ENCODE results near the gene AQP2. TPM values are rescaled to one million over a fixed set of nuclear protein-coding genes. Genes with fewer than 3 reads are reported as not detected.
A peak's percentile ranks its signal among the peaks of the same experiment; 100 is the strongest.

AQP2 gene
- total and polyA plus RNA-seq, 2 experiments from 2014 or later: 0.07 TPM; not detected in 1

GRCh38 chr12:49917166-49917787 lies 33.3 kb upstream of the AQP2 start:
- no peaks in the 10 kb centered on the region for H3K36me3 Mint-ChIP-seq (ENCODE audit: low read depth)
- H3K79me2 ChIP-seq (replicated peaks; ENCODE audit: insufficient read depth): no peaks in the 10 kb centered on the region
- peaks cover 8% of the 10 kb centered on the region for H3K27me3 Mint-ChIP-seq (ENCODE audit: insufficient read depth, low read depth, poor library complexity)
- no peaks in the 10 kb centered on the region for H3K27me3 ChIP-seq (ENCODE audit: insufficient read depth)
- no peaks in the 10 kb centered on the region for H4K20me1 ChIP-seq (replicated peaks; ENCODE audit: insufficient read depth)
- no peak overlapping the region for H3K4me3 ChIP-seq
- H3K4me2 ChIP-seq: no peak overlapping the region
- peaks cover 4% of the 10 kb centered on the region; the same call in 1 of the 2 replicates for H3F3A ChIP-seq (replicated peaks; ENCODE audit: low read depth)
- no peak for DNase-seq (ENCODE audit: low spot score)
- no peak overlapping the region for H3K27ac ChIP-seq (ENCODE audit: low read depth)
- no peaks in the 10 kb centered on the region for H3K4me1 ChIP-seq (ENCODE audit: insufficient read depth)
- no peak for TF ChIP-seq EZH2 (IDR thresholded peaks at IDR 0.05; ENCODE audit: low read depth, unreplicated experiment)
- TF ChIP-seq CTCF (conservative IDR thresholded peaks at IDR 0.05; ENCODE audit: low read depth in 2 of 2): no peak
- TF ChIP-seq NANOG (IDR thresholded peaks at IDR 0.05; ENCODE audit: borderline replicate concordance): no peak
- no peak for TF ChIP-seq EZH2phosphoT487 (IDR thresholded peaks at IDR 0.05; ENCODE audit: unreplicated experiment)
- TF ChIP-seq, protein P1, sequence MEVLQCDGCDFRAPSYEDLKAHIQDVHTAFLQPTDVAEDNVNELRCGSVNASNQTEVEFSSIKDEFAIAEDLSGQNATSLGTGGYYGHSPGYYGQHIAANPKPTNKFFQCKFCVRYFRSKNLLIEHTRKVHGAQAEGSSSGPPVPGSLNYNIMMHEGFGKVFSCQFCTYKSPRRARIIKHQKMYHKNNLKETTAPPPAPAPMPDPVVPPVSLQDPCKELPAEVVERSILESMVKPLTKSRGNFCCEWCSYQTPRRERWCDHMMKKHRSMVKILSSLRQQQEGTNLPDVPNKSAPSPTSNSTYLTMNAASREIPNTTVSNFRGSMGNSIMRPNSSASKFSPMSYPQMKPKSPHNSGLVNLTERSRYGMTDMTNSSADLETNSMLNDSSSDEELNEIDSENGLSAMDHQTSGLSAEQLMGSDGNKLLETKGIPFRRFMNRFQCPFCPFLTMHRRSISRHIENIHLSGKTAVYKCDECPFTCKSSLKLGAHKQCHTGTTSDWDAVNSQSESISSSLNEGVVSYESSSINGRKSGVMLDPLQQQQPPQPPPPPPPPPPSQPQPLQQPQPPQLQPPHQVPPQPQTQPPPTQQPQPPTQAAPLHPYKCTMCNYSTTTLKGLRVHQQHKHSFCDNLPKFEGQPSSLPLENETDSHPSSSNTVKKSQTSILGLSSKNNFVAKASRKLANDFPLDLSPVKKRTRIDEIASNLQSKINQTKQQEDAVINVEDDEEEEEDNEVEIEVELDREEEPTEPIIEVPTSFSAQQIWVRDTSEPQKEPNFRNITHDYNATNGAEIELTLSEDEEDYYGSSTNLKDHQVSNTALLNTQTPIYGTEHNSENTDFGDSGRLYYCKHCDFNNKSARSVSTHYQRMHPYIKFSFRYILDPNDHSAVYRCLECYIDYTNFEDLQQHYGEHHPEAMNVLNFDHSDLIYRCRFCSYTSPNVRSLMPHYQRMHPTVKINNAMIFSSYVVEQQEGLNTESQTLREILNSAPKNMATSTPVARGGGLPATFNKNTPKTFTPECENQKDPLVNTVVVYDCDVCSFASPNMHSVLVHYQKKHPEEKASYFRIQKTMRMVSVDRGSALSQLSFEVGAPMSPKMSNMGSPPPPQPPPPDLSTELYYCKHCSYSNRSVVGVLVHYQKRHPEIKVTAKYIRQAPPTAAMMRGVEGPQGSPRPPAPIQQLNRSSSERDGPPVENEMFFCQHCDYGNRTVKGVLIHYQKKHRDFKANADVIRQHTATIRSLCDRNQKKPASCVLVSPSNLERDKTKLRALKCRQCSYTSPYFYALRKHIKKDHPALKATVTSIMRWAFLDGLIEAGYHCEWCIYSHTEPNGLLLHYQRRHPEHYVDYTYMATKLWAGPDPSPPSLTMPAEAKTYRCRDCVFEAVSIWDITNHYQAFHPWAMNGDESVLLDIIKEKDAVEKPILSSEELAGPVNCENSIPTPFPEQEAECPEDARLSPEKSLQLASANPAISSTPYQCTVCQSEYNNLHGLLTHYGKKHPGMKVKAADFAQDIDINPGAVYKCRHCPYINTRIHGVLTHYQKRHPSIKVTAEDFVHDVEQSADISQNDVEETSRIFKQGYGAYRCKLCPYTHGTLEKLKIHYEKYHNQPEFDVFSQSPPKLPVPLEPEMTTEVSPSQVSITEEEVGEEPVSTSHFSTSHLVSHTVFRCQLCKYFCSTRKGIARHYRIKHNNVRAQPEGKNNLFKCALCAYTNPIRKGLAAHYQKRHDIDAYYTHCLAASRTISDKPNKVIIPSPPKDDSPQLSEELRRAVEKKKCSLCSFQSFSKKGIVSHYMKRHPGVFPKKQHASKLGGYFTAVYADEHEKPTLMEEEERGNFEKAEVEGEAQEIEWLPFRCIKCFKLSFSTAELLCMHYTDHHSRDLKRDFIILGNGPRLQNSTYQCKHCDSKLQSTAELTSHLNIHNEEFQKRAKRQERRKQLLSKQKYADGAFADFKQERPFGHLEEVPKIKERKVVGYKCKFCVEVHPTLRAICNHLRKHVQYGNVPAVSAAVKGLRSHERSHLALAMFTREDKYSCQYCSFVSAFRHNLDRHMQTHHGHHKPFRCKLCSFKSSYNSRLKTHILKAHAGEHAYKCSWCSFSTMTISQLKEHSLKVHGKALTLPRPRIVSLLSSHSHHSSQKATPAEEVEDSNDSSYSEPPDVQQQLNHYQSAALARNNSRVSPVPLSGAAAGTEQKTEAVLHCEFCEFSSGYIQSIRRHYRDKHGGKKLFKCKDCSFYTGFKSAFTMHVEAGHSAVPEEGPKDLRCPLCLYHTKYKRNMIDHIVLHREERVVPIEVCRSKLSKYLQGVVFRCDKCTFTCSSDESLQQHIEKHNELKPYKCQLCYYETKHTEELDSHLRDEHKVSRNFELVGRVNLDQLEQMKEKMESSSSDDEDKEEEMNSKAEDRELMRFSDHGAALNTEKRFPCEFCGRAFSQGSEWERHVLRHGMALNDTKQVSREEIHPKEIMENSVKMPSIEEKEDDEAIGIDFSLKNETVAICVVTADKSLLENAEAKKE (CRISPR knock-in tag; IDR thresholded peaks at IDR 0.05): no peak
- TF ChIP-seq, protein P2, sequence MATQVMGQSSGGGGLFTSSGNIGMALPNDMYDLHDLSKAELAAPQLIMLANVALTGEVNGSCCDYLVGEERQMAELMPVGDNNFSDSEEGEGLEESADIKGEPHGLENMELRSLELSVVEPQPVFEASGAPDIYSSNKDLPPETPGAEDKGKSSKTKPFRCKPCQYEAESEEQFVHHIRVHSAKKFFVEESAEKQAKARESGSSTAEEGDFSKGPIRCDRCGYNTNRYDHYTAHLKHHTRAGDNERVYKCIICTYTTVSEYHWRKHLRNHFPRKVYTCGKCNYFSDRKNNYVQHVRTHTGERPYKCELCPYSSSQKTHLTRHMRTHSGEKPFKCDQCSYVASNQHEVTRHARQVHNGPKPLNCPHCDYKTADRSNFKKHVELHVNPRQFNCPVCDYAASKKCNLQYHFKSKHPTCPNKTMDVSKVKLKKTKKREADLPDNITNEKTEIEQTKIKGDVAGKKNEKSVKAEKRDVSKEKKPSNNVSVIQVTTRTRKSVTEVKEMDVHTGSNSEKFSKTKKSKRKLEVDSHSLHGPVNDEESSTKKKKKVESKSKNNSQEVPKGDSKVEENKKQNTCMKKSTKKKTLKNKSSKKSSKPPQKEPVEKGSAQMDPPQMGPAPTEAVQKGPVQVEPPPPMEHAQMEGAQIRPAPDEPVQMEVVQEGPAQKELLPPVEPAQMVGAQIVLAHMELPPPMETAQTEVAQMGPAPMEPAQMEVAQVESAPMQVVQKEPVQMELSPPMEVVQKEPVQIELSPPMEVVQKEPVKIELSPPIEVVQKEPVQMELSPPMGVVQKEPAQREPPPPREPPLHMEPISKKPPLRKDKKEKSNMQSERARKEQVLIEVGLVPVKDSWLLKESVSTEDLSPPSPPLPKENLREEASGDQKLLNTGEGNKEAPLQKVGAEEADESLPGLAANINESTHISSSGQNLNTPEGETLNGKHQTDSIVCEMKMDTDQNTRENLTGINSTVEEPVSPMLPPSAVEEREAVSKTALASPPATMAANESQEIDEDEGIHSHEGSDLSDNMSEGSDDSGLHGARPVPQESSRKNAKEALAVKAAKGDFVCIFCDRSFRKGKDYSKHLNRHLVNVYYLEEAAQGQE (IDR thresholded peaks at IDR 0.05; ENCODE audit: unreplicated experiment): no peak
- TF ChIP-seq ZNF331 (CRISPR knock-in tag; IDR thresholded peaks at IDR 0.05; ENCODE audit: low read depth): no peak
- no peak for TF ChIP-seq CREB1 (CRISPR knock-in tag; IDR thresholded peaks at IDR 0.05; ENCODE audit: low read depth)
- TF ChIP-seq JUNB (IDR thresholded peaks at IDR 0.05; ENCODE audit: unreplicated experiment): no peak
- TF ChIP-seq ZNF114 (CRISPR knock-in tag; IDR thresholded peaks at IDR 0.05): no peak
- TF ChIP-seq ETS1 (IDR thresholded peaks at IDR 0.05): no peak
- TF ChIP-seq STAT1 (IDR thresholded peaks at IDR 0.05; ENCODE audit: unreplicated experiment): no peak
- TF ChIP-seq POLR2AphosphoS5 (IDR thresholded peaks at IDR 0.05; ENCODE audit: low read depth): no peak
- ATAC-seq: no peak
- peak overlapping the region; percentile 52; the same call in 1 of the 2 replicates for H2AFZ ChIP-seq
- no peak overlapping the region; the same call in 2 of the 3 replicates for H3K4me3 Mint-ChIP-seq
- H3K9me2 ChIP-seq (ENCODE audit: insufficient read depth): no peaks in the 10 kb centered on the region
- H3K36me3 ChIP-seq (ENCODE audit: insufficient read depth): no peaks in the 10 kb centered on the region
- H3K9me3 Mint-ChIP-seq: no peaks in the 10 kb centered on the region
- peaks cover 10% of the 10 kb centered on the region; the same call in 2 of the 3 replicates for H3K4me1 Mint-ChIP-seq
- no peak overlapping the region for H3K27ac Mint-ChIP-seq

Measured in GM23338 (cell line).